RCC 7860 (cell line): Measurements from ENCODE around the gene TEK.
A peak's percentile ranks its signal among the peaks of the same experiment; 100 is the strongest.

Source experiments
- DNase-seq: peaks from one replicate; pipeline ENCODE4 v3.0.0-alpha.2; 2015; ENCODE audit warnings: low spot score
- FAIRE-seq: peaks from 2 replicates; lab custom pipeline; 2012; peaks lifted over from hg19 to GRCh38; lab: Jason Lieb, UNC

Gene TEK

GRCh38 chr9:27168951-27169350 lies 59.9 kb downstream of the TEK start:
- DNase-seq (no peak), FAIRE-seq (no peak)

- FAIRE-seq, result no peak
Measured at GRCh38 chr9:27176971-27177370, 67.9 kb downstream of the TEK start.

GRCh38 chr9:27179245-27179865 lies 70.3 kb downstream of the TEK start:
- DNase-seq (no peak), FAIRE-seq (no peak)

More at GRCh38 chr9:27176971-27177370, 67.9 kb downstream of the TEK start:
- DNase-seq, result no peak

- DNase-seq, result no peak
- FAIRE-seq, result no peak
Measured at GRCh38 chr9:27181381-27181780, 72.4 kb downstream of the TEK start.

GRCh38 chr9:27182421-27182820 lies 73.4 kb downstream of the TEK start:
- DNase-seq (no peak), FAIRE-seq (no peak)

GRCh38 chr9:27183131-27183530 lies 74.1 kb downstream of the TEK start:
- FAIRE-seq, result peak; percentile 27
- peak; percentile 37 for DNase-seq

- DNase-seq (peak; percentile 44), FAIRE-seq (no peak)
Measured at GRCh38 chr9:27183701-27184100, 74.7 kb downstream of the TEK start.

- FAIRE-seq, result no peak
Measured at GRCh38 chr9:27184556-27185351, 75.7 kb downstream of the TEK start.

GRCh38 chr9:27188426-27188825 lies 79.4 kb downstream of the TEK start:
- FAIRE-seq (no peak), DNase-seq (no peak)

More at GRCh38 chr9:27184556-27185351, 75.7 kb downstream of the TEK start:
- no peak for DNase-seq

GRCh38 chr9:27189426-27189825 lies 80.4 kb downstream of the TEK start:
- no peak for FAIRE-seq

GRCh38 chr9:27192291-27192960 lies 83.4 kb downstream of the TEK start:
- no peak for FAIRE-seq
- no peak for DNase-seq

More at GRCh38 chr9:27189426-27189825, 80.4 kb downstream of the TEK start:
- DNase-seq, result no peak

GRCh38 chr9:27193886-27194285 lies 84.9 kb downstream of the TEK start:
- DNase-seq (no peak), FAIRE-seq (no peak)

GRCh38 chr9:27194401-27195091 lies 85.5 kb downstream of the TEK start:
- FAIRE-seq (no peak), DNase-seq (peak; percentile 41)

GRCh38 chr9:27195191-27195590 lies 86.2 kb downstream of the TEK start:
- FAIRE-seq, result no peak
- DNase-seq, result no peak

- DNase-seq (no peak), FAIRE-seq (no peak)
Measured at GRCh38 chr9:27196383-27196782, 87.4 kb downstream of the TEK start.

GRCh38 chr9:27198190-27198589 lies 89.2 kb downstream of the TEK start:
- DNase-seq, result no peak
- no peak for FAIRE-seq

GRCh38 chr9:27202056-27202455 lies 93.0 kb downstream of the TEK start:
- FAIRE-seq (no peak), DNase-seq (no peak)

GRCh38 chr9:27203783-27204182 lies 94.8 kb downstream of the TEK start:
- no peak for DNase-seq
- FAIRE-seq, result no peak

- DNase-seq (no peak), FAIRE-seq (no peak)
Measured at GRCh38 chr9:27204578-27204977, 95.6 kb downstream of the TEK start.

- FAIRE-seq (no peak), DNase-seq (no peak)
Measured at GRCh38 chr9:27205198-27205597, 96.2 kb downstream of the TEK start.

GRCh38 chr9:27206041-27206440 lies 97.0 kb downstream of the TEK start:
- FAIRE-seq (no peak), DNase-seq (no peak)
